ENCODE results near the gene CFAP299.

GRCh38 chr4:80475798-80476197 is 140.3 kb downstream of the CFAP299 start:
- TF ChIP-seq, protein P1, sequence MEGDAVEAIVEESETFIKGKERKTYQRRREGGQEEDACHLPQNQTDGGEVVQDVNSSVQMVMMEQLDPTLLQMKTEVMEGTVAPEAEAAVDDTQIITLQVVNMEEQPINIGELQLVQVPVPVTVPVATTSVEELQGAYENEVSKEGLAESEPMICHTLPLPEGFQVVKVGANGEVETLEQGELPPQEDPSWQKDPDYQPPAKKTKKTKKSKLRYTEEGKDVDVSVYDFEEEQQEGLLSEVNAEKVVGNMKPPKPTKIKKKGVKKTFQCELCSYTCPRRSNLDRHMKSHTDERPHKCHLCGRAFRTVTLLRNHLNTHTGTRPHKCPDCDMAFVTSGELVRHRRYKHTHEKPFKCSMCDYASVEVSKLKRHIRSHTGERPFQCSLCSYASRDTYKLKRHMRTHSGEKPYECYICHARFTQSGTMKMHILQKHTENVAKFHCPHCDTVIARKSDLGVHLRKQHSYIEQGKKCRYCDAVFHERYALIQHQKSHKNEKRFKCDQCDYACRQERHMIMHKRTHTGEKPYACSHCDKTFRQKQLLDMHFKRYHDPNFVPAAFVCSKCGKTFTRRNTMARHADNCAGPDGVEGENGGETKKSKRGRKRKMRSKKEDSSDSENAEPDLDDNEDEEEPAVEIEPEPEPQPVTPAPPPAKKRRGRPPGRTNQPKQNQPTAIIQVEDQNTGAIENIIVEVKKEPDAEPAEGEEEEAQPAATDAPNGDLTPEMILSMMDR (IDR thresholded peaks at IDR 0.05) = no peak
- no peak for TF ChIP-seq POLR2AphosphoS5 (IDR thresholded peaks at IDR 0.05)
- no peak for TF ChIP-seq EP300 (IDR thresholded peaks at IDR 0.05)
- no peak for TF ChIP-seq POLR2A (IDR thresholded peaks at IDR 0.05)
